IPS-15b (cell line): Measurements from ENCODE around the gene PPFIA4.

Experiments used
- H3K27me3 ChIP-seq: one replicate; pipeline ENCODE4 v1.6.1; 2013; ENCODE audit warnings: low read length; ENCODE audit not compliant: control insufficient read depth, insufficient read depth
- H3K36me3 ChIP-seq: one replicate; pipeline ENCODE4 v1.6.1; 2013; ENCODE audit warnings: low read length; ENCODE audit not compliant: control insufficient read depth, insufficient read depth
- H3K4me1 ChIP-seq: one replicate; pipeline ENCODE4 v1.6.1; 2013; ENCODE audit warnings: mild to moderate bottlenecking, low read length; ENCODE audit not compliant: control insufficient read depth, insufficient read depth
- H3K4me3 ChIP-seq: one replicate; pipeline ENCODE4 v1.5.1; 2013; ENCODE audit warnings: low read depth, low read length
- H3K9ac ChIP-seq: one replicate; pipeline ENCODE4 v1.6.1; 2013; ENCODE audit warnings: low read depth, mild to moderate bottlenecking, low read length
- H3K9me3 ChIP-seq: one replicate; pipeline ENCODE4 v1.6.1; 2013; ENCODE audit warnings: mild to moderate bottlenecking, low read length; ENCODE audit not compliant: control insufficient read depth, insufficient read depth

PPFIA4 gene

DNA sequence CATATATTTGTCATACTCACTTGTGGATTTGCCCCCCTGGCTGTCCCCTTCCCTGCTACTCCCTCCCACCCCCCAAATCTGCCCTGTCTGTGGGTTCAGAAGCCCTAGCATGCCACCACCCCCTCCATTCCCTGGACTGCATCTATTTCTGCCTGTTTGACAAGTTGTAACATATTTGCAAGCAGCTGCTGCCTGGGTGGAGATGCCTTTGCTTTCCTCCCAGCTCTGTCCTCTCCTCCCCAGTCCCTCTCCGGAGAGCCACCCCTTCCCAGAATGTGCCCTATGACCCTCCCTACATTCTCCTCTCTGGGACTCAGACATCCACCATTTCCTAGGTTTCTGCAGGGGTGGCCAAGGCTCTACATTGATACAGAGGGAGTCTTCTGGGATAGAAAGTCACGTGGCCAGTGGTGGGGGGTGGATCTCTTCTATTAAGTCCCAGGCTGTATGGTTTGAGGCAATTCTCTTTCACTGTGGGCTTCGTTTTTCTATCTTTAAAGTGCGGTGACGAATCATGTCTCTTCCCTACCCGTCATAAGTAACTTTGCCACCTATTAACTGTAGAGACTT is 65.6 kb downstream of the PPFIA4 start:
- H3K27me3 ChIP-seq = no peaks in the 10 kb centered on the region
- no peaks in the 10 kb centered on the region for H3K36me3 ChIP-seq
- peaks cover 5% of the 10 kb centered on the region for H3K9me3 ChIP-seq
- H3K4me1 ChIP-seq = no peaks in the 10 kb centered on the region
- H3K4me3 ChIP-seq = no peak overlapping the region
- no peak overlapping the region for H3K9ac ChIP-seq

- Histone ChIP-seq H3K4me3 (no peak overlapping the region), H3K4me1 (no peaks in the 10 kb centered on the region), H3K27me3 (no peaks in the 10 kb centered on the region), H3K9me3 (peaks cover 5% of the 10 kb centered on the region), H3K9ac (no peak overlapping the region), H3K36me3 (no peaks in the 10 kb centered on the region)
Measured at GRCh38 chr1:203093754-203094410, 67.6 kb downstream of the PPFIA4 start.

DNA sequence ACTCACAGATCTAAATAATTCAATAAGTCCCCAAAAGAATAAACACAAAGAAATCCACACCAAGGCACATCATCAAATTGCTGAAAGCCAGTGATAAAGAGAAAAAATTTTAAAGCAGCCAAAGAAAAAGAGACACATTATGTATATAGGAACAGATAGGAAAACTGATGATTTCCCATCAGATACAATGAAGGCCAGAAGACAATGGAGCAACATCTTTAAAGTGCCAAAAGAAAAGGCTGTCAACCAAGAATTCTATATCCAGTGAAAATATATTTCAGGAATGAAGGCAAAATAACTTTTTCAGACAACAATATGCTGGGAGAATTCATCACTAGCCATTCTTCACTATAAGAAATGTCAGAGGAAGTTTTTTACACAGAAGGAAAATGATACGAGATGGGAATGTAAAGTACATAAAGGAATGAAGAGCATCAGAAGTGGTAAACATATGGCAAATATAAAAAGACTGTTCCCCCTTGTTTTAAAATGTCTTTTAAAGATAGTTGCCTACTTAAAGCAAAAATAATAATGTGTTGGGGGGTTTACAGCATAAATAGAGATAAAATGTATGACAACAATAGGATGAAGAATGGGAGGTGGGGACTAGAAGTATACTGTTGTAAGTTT is 68.9 kb downstream of the PPFIA4 start:
- H3K4me3 ChIP-seq = no peak overlapping the region
- H3K9ac ChIP-seq = no peak overlapping the region
- H3K27me3 ChIP-seq = no peaks in the 10 kb centered on the region
- H3K36me3 ChIP-seq = no peaks in the 10 kb centered on the region
- H3K9me3 ChIP-seq = peaks cover 5% of the 10 kb centered on the region
- H3K4me1 ChIP-seq = no peaks in the 10 kb centered on the region

- Histone ChIP-seq H3K27me3 (no peaks in the 10 kb centered on the region), H3K36me3 (no peaks in the 10 kb centered on the region), H3K4me3 (no peak overlapping the region), H3K4me1 (no peaks in the 10 kb centered on the region), H3K9ac (no peak overlapping the region), H3K9me3 (peaks cover 5% of the 10 kb centered on the region)
Measured at GRCh38 chr1:203096566-203096965, 70.3 kb downstream of the PPFIA4 start.

DNA sequence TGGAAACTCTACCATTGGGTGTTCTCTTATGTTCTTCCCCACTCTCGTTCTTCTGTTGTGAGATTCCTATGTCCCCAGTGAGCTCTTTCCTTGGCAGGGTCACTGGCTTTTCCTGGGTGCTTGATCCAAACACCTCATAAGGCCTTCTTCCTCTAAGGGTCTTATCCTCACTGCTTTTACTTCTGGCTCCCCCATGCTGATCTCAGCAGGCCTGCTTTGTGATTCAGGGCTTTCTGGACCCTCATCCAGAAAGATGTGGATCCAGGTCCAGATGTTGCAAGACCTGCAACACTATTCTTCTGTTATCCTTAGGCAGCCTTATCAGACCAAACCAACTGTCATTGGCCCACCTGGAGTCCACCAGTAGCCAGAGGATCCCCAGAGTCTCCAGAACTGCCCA is 70.7 kb downstream of the PPFIA4 start:
- H3K9me3 ChIP-seq = peaks cover 5% of the 10 kb centered on the region
- no peaks in the 10 kb centered on the region for H3K27me3 ChIP-seq
- no peaks in the 10 kb centered on the region for H3K36me3 ChIP-seq
- no peaks in the 10 kb centered on the region for H3K4me1 ChIP-seq
- no peak overlapping the region for H3K9ac ChIP-seq
- H3K4me3 ChIP-seq = no peak overlapping the region

DNA sequence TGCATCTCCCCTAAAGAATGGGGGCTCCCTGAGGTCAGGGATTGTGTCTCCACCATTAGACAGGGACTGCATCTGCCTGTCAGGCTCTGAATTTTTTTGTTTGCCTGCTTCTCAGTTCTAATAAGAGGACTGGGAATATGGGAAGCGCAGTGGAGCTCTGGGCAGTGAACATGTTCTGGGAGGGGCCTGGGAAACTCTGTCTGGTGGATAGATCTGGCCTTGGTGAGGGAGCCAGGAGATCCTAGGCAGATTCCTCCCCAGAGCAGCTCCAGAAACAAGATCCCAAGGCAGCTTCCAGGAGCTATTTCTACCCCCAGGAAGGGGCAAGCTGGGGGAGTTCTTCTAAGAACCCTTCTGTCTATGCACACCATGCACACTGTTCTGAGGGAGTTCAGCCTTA is 72.2 kb downstream of the PPFIA4 start:
- Histone ChIP-seq H3K9ac (no peak overlapping the region), H3K9me3 (peaks cover 5% of the 10 kb centered on the region), H3K4me3 (no peak overlapping the region), H3K4me1 (no peaks in the 10 kb centered on the region), H3K27me3 (no peaks in the 10 kb centered on the region), H3K36me3 (no peaks in the 10 kb centered on the region)

GRCh38 chr1:203098914-203099520 is 72.7 kb downstream of the PPFIA4 start:
- H3K27me3 ChIP-seq = no peaks in the 10 kb centered on the region
- no peak overlapping the region for H3K9ac ChIP-seq
- H3K9me3 ChIP-seq = peaks cover 5% of the 10 kb centered on the region
- no peaks in the 10 kb centered on the region for H3K4me1 ChIP-seq
- H3K4me3 ChIP-seq = no peak overlapping the region
- H3K36me3 ChIP-seq = no peaks in the 10 kb centered on the region

- no peaks in the 10 kb centered on the region for H3K4me1 ChIP-seq
- H3K27me3 ChIP-seq = no peaks in the 10 kb centered on the region
- no peak overlapping the region for H3K4me3 ChIP-seq
- no peaks in the 10 kb centered on the region for H3K36me3 ChIP-seq
- H3K9ac ChIP-seq = no peak overlapping the region
- peaks cover 4% of the 10 kb centered on the region for H3K9me3 ChIP-seq
Measured at GRCh38 chr1:203099805-203100515, 73.7 kb downstream of the PPFIA4 start.

DNA sequence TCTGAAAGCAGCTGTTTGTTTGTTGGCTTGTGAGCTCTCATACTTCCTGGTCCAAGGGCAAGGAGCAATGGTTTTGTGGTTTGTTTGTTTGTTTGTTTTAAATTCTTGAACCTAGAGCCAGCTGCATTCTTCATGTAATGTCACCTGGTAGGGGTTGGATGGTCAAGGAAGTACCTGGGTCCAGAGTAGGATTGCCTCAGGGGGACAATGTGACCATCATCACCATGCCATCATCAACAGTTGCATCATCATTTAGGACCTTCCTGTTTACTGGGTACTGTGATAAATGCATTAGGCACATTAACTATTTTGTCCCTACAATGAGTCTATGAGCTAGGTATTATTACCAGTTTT is 74.2 kb downstream of the PPFIA4 start:
- Histone ChIP-seq H3K9ac (no peak overlapping the region), H3K9me3 (no peaks in the 10 kb centered on the region), H3K36me3 (no peaks in the 10 kb centered on the region), H3K4me3 (no peak overlapping the region), H3K27me3 (no peaks in the 10 kb centered on the region), H3K4me1 (no peaks in the 10 kb centered on the region)

- Histone ChIP-seq H3K36me3 (no peaks in the 10 kb centered on the region), H3K4me3 (no peak overlapping the region), H3K9ac (no peak overlapping the region), H3K4me1 (no peaks in the 10 kb centered on the region), H3K9me3 (no peaks in the 10 kb centered on the region), H3K27me3 (no peaks in the 10 kb centered on the region)
Measured at GRCh38 chr1:203101813-203102634, 75.7 kb downstream of the PPFIA4 start.

- no peaks in the 10 kb centered on the region for H3K27me3 ChIP-seq
- no peaks in the 10 kb centered on the region for H3K36me3 ChIP-seq
- H3K9ac ChIP-seq = no peak overlapping the region
- no peaks in the 10 kb centered on the region for H3K4me1 ChIP-seq
- H3K4me3 ChIP-seq = no peak overlapping the region
- H3K9me3 ChIP-seq = no peaks in the 10 kb centered on the region
Measured at GRCh38 chr1:203103216-203103615, 76.9 kb downstream of the PPFIA4 start.
